PFSK-1 (cell line): Measurements from ENCODE around the gene ZNF280B.

Experiments
- FOXP2 ChIP-seq: optimal IDR thresholded peaks from 2 replicates; pipeline ENCODE3; 2011; ENCODE audit warnings: borderline replicate concordance, control low read depth, inconsistent platforms; ENCODE audit not compliant: insufficient read depth; ENCODE audit errors: extremely low read length, extremely low read depth
- POLR2AphosphoS5 ChIP-seq: IDR thresholded peaks from 2 replicates; pipeline ENCODE4 v1.6.1; 2012; ENCODE audit warnings: low read depth, mild to moderate bottlenecking, control low read depth, low read length, moderate library complexity
- SIN3A ChIP-seq: IDR thresholded peaks from 2 replicates; pipeline ENCODE4 v1.6.1; 2012; ENCODE audit warnings: mild to moderate bottlenecking, low read length, moderate library complexity, borderline replicate concordance; ENCODE audit not compliant: insufficient read depth
- TAF1 ChIP-seq: IDR thresholded peaks from 2 replicates; pipeline ENCODE4 v1.6.1; 2012; ENCODE audit warnings: low read length, control low read depth, borderline replicate concordance; ENCODE audit not compliant: insufficient read depth
- TF ChIP-seq, protein P1 (sequence below), 2 experiments: IDR thresholded peaks; 2 replicates each; pipeline versions ENCODE4 v1.6.1 to v1.8.0; 2011 to 2012; ENCODE audit warnings: low read depth in 2 of 2, low read length in 2 of 2, control low read depth in 1 of 2, inconsistent platforms in 1 of 2, mild to moderate bottlenecking in 1 of 2, moderate library complexity in 1 of 2; ENCODE audit not compliant: insufficient read depth in 1 of 2

The ZNF280B gene

DNA sequence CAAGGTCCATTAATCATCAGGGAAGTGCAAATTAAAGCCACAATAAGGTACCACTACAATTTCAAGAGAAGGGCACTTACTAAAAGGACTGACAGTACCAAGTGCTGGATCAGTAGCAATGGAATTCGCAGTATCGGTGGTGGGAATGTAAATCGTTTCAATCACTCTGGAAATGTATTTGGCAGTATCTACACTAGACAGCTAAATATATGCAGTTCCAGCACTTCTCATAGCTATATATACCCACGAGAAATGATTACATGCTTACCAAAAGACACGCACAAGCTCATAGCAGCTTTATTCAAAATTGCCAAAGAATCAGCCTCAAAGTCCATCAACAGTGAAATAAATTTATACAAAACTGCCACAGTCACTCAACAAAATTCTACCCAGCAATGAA is 4.4 kb upstream of the ZNF280B start:
- TF ChIP-seq TAF1, result no peak

DNA sequence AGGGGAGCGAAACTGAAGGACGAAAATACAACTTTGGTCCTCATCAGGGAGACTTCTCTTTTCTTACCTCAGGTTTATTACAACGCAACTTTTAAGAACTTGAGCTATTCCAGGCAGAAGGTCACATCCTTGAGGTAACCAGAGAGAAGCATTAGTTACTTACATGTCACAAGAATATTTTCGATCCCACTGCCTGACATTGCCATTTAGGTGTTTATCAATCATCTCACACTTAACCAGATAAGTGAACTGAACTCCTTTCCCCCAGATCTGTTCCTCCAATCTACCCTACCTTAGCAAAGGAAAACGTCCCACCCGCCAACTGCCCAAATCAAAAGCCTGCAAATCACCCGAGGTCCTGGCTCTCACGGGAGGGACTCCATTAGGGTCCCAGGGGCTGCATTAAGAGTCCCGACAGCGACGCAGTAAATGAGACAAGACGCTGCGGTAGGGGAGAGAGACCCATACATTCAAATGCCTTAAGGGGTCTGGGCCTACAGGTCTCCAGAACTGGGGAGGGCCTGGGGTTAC is 734 bp downstream of the ZNF280B start:
- TF ChIP-seq SIN3A, result no peak
- TF ChIP-seq, protein P1, sequence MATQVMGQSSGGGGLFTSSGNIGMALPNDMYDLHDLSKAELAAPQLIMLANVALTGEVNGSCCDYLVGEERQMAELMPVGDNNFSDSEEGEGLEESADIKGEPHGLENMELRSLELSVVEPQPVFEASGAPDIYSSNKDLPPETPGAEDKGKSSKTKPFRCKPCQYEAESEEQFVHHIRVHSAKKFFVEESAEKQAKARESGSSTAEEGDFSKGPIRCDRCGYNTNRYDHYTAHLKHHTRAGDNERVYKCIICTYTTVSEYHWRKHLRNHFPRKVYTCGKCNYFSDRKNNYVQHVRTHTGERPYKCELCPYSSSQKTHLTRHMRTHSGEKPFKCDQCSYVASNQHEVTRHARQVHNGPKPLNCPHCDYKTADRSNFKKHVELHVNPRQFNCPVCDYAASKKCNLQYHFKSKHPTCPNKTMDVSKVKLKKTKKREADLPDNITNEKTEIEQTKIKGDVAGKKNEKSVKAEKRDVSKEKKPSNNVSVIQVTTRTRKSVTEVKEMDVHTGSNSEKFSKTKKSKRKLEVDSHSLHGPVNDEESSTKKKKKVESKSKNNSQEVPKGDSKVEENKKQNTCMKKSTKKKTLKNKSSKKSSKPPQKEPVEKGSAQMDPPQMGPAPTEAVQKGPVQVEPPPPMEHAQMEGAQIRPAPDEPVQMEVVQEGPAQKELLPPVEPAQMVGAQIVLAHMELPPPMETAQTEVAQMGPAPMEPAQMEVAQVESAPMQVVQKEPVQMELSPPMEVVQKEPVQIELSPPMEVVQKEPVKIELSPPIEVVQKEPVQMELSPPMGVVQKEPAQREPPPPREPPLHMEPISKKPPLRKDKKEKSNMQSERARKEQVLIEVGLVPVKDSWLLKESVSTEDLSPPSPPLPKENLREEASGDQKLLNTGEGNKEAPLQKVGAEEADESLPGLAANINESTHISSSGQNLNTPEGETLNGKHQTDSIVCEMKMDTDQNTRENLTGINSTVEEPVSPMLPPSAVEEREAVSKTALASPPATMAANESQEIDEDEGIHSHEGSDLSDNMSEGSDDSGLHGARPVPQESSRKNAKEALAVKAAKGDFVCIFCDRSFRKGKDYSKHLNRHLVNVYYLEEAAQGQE (IDR thresholded peaks at IDR 0.05; ENCODE audit: insufficient read depth in 1 of 2, low read depth in 2 of 2, low read length in 2 of 2), result no peak

DNA sequence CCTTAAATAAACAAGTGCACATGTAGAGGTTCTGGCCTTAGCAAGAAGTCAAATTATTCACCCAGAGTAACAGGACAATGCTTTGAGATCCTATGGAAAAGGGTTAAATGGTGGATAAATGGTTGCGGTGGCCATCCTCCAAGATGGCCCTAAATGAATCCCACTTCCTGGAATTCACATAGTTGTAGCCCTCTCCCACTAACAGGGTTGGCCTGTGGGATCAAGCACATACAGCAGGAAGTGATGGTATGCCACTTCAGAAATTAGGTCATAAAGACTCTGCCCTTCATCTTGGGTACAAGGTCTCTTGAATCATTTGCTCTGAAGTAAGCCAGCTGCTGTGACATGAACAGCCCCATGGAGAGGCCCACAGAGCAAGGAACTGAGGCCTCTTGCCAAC is 1.8 kb downstream of the ZNF280B start:
- no peak for TF ChIP-seq TAF1
- no peak for TF ChIP-seq FOXP2
- TF ChIP-seq SIN3A, result no peak
- TF ChIP-seq, protein P1 (IDR thresholded peaks at IDR 0.05; ENCODE audit: insufficient read depth in 1 of 2, low read depth in 2 of 2, low read length in 2 of 2), result no peak
- no peak for TF ChIP-seq POLR2AphosphoS5

DNA sequence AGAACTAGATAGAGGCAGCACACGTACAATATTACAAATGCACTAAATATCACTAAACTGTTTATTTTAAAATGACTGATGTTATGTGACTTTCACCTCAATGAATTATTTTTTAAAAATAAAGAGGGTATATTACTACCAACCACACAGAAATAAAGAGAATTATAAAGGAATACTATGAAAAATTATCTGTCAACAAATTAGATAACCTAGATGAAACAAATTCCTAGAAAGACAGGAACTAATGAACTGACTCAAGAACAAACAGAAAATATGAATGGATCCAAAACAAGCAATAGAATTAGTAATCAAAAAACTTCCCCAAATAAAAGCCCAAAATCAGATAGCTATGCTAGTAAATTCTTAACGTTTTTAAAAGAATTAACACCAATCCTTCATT is 10.3 kb downstream of the ZNF280B start:
- no peak for TF ChIP-seq TAF1
- TF ChIP-seq SIN3A, result no peak
- TF ChIP-seq FOXP2, result no peak
- TF ChIP-seq, protein P1 (IDR thresholded peaks at IDR 0.05; ENCODE audit: insufficient read depth in 1 of 2, low read depth in 2 of 2, low read length in 2 of 2), result no peak
- TF ChIP-seq POLR2AphosphoS5, result no peak

DNA sequence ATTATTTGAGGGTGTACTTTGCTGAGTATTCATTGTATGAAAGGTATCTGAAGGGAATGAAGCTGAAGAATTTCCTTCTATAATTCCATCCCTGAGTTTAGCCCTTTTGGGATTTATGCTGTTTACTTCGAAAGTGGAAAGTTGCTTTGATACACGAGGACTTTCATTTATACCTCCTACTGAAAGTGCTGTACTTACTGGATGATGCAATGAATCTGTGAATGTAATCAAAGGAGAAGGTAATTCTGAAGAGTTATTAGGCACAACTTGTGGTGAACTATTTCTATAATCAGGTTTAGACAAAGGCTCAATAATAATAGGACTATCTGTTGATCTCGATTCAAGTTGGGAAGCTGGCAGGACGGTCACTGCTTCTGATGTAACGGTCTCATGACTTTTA is 19.8 kb downstream of the ZNF280B start:
- TF ChIP-seq POLR2AphosphoS5 (no peak), FOXP2 (no peak), TAF1 (no peak), SIN3A (no peak)
- TF ChIP-seq, protein P1 (IDR thresholded peaks at IDR 0.05; ENCODE audit: insufficient read depth in 1 of 2, low read depth in 2 of 2, low read length in 2 of 2), result no peak
